Stimulated activated effector memory CD8-positive, alpha-beta T cell treated with anti-CD3 and anti-CD28 coated beads, Interleukin-12 subunit alpha, Interleukin-12 subunit beta, amount 100 ng/mL, for 72 hours (primary cell): Measurements from ENCODE around the gene OR2M2.

Experiments used
- ATAC-seq: fragments of 150-1000 bp; cut with Tn5 transposase; 2 replicates; pipeline ENCODE4 v1.10.0; 2021
- DNase-seq, 2 donors: peaks; one replicate each; pipeline ENCODE4 v3.0.0; 2021 to 2022; ENCODE audit warnings: low spot score in 2 of 2
- H3K27ac Mint-ChIP-seq: one replicate; pipeline ENCODE4 v1.8.0; 2022; ENCODE audit warnings: mild to moderate bottlenecking, mixed read lengths
- H3K36me3 Mint-ChIP-seq: one replicate; pipeline ENCODE4 v1.8.0; 2022; ENCODE audit warnings: mild to moderate bottlenecking, mixed read lengths
- H3K4me1 Mint-ChIP-seq: one replicate; pipeline ENCODE4 v1.8.0; 2022; ENCODE audit warnings: mixed read lengths
- H3K4me3 Mint-ChIP-seq: one replicate; pipeline ENCODE4 v1.8.0; 2022; ENCODE audit warnings: mild to moderate bottlenecking, mixed read lengths
- H3K9me3 Mint-ChIP-seq: one replicate; pipeline ENCODE4 v1.8.0; 2022; ENCODE audit warnings: mixed read lengths

Gene OR2M2

DNA sequence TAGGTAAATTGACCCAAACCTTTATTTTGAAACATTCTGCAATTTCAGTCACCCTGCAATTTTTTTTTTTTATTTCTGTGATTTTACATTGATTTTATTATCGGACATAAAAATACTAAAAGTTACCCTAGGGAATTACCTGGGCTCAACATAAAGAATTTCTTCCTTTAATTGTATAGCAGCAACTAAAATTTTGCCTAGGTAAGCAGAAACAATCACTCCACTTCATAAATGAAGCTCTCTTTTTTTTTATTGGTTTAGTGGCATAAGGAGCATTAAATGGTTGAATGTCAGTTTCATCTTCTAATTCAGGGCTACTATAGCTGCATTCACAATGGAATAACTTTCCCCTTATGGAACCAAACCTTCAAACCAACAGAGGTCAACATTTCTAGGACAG lies 41.3 kb downstream of the OR2M2 start:
- Mint-ChIP-seq H3K36me3 (no peaks in the 10 kb centered on the region), H3K27ac (no peak overlapping the region), H3K9me3 (peaks cover 6% of the 10 kb centered on the region), H3K4me3 (no peak overlapping the region), H3K4me1 (no peaks in the 10 kb centered on the region)
- no peak for ATAC-seq
- no peak for DNase-seq

DNA sequence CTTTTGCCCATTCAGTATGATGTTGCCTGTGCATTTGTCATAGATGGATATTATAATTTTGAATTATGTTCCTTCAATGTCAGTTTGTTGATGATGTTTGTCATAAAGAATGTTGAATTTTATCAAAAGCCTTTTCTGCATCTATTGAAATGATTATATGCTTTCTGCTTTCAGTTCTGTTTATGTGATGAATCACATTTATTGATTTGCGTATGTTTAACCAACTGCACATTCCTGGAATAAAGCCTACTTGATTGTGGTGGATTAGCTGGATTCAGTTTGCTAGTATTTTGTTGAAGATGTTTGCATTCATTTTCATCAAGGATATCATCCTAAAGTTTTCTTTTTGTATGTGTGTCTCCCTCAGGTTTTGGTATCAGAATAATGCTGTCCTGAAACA lies 50.9 kb downstream of the OR2M2 start:
- peaks cover 8% of the 10 kb centered on the region for H3K9me3 Mint-ChIP-seq
- DNase-seq (no peak), ATAC-seq (no peak)
- no peaks in the 10 kb centered on the region for H3K36me3 Mint-ChIP-seq
- no peak overlapping the region for H3K4me3 Mint-ChIP-seq
- no peaks in the 10 kb centered on the region for H3K4me1 Mint-ChIP-seq
- H3K27ac Mint-ChIP-seq, result no peak overlapping the region

DNA sequence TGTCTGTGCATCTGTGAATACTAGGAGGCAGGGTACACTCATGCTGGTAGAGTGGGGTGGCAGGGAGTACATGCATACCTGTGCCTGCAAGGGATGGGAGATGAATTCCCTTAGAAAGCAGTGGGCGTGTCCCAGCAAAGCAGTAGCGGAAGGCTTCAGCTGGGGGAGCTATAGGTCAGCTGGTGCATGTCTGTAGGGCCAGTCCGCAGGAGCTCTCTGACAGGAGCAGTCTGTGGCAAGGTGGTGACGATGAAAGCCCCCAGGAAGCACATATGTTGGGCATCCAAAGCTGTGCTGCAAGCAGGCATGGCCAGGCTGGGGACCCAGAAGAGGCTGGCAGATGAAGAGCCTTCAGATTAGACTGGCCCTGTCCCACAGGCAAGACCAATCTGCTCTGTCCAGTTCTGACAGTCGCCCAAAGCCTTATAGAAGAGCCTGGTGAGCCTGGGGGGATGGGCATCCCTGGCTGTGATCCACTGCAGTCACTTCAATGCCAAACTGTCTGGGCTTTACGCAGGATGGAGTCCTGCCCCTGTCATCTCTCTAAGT lies 54.8 kb downstream of the OR2M2 start:
- no peak for ATAC-seq
- no peaks in the 10 kb centered on the region for H3K4me1 Mint-ChIP-seq

More for the DNA sequence above, 54.8 kb downstream of the OR2M2 start:
- Mint-ChIP-seq H3K4me3 (no peak overlapping the region), H3K36me3 (no peaks in the 10 kb centered on the region), H3K27ac (no peak overlapping the region), H3K9me3 (peaks cover 8% of the 10 kb centered on the region)
- DNase-seq, result no peak
